Activated T-cell treated with anti-CD3 and anti-CD28 coated beads for 48 hours (primary cell): ENCODE measurements around the gene BICDL1.
"Not testable (repeated sequence)": the region's sequence is repeated elsewhere in the genome, so short reads cannot be mapped to it uniquely, and the experiment has no call there.

Experiments
- DNase-seq: peaks from one replicate; pipeline ENCODE4 v3.0.0-alpha.2; 2020; ENCODE audit warnings: low read depth

BICDL1 gene

GRCh38 chr12:120006258-120006975, 17.4 kb downstream of the BICDL1 start:
- DNase-seq, result no peak

- DNase-seq, result peak; percentile 56
These were observed 18.2 kb downstream of the BICDL1 start for GRCh38 chr12:120007272-120007671.

- DNase-seq, result no peak
These were observed 21.7 kb downstream of the BICDL1 start for GRCh38 chr12:120010661-120011230.

DNA sequence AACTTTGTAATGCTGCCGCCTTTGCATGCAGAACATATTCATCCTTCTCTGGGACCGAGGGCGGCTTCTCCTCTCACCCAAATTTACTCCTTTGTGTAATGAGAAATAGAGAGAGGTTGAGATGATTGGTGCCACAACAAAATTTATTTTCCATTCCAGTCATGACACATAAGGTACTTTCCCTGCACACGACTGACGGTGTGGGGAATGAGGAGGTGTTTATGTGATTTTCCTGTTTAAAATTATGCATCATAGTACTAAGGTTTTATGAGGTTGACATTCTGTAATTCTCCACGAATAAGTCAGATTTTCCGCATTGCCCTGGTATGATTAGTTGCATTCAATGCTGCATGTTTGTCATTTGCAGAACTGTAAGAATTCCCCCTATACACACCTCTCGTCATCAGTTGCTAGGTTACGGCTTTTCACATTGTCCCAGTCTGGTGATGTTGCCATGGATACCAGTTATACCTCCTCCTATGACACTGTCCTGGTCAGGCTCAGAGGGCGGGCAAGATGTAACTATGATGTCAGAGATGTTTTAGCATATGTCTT, 23.1 kb downstream of the BICDL1 start:
- DNase-seq, result peak; percentile 52

DNA sequence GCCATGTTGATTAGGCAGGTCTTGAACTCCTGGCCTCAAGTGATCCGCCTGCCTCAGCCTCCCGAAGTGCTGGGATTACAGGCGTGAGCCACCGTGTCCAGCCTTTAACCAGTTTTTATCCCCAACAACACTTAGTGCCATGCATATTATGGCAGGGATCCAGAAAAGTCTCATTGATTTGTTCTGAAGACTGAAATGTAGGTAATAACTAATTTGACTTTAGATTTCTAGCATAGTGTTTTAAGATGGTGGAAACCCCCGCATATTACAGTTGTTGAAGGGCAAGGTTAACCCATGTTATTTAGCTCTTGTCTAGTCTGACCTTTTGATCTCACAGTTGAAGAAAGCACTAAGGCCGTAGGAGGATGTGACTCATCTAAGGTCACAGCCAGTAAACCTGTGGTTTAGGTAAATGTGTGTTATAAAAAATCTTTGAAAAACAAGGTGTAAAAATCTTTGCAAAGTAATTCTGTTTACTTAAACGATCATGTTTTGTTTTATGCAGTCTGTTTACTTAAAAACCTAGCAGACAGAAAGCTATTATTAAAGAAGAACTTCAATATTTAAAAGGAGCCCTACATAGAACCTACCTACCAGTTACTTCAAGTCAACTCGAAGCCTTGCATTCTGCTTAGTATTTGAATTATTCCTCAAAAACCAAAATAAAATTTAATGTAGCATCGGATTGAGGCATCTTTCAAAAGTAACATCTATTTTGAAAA, 24.8 kb downstream of the BICDL1 start:
- no peak for DNase-seq

DNA sequence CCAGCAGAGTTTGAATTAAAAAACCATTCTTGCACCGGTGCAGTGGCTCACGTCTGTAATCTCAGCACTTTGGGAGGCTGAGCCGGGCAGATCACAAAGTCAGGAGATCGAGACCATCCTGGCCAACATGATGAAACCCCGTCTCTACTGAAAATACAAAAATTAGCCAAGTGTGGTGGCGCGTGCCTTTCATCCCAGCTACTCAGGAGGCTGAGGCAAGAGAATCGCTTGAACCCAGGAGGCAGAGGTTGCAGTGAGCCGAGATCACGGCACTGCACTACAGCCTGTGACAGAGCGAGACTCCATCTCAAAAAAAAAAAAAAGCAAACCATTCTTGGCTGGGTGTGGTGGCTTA, 25.3 kb downstream of the BICDL1 start:
- not testable (repeated sequence) for DNase-seq

GRCh38 chr12:120015313-120015712, 26.3 kb downstream of the BICDL1 start:
- peak; percentile 47 for DNase-seq

- DNase-seq, result not testable (repeated sequence)
These were observed 27.2 kb downstream of the BICDL1 start for GRCh38 chr12:120016199-120016598.

DNA sequence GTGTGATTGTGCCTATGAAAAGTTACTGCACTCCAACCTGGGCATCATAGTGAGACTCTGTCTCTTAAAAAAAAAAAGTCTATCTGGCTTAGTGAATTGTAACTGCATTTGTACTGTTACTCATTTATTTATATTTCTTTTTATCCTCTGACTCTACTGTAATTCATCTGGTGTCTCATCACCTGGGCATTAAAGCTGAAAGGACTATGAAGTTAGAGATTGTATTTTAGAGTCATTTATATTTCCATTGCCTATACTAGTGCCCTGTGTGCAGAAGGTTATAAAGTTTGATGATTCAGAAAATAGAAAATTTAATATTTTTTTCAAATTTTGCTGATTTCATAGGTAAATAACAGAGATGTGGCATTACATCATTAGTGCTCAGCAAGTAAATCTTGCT, 30.2 kb downstream of the BICDL1 start:
- DNase-seq, result no peak

GRCh38 chr12:120019938-120020337, 30.9 kb downstream of the BICDL1 start:
- no peak for DNase-seq

- DNase-seq, result no peak
These were observed 35.2 kb downstream of the BICDL1 start for GRCh38 chr12:120024193-120024592.

DNA sequence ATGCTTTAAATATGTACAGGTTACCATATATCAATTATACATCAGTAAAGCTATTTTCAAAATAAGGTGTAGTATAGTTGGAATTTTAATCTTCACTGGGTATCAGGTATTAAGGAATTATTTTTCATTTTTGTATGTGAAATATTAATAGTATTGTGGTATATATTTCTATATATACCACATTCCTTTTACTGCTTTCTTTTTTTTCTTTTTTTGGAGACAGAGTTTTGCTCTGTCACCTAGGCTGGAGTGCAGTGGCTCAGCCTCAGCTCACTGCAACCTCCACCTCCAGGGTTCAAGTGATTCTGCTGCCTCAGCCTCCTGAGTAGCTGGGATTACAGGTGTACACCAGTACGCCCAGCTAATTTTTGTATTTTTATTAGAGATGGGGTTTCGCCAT, 36.6 kb downstream of the BICDL1 start:
- DNase-seq, result no peak

DNA sequence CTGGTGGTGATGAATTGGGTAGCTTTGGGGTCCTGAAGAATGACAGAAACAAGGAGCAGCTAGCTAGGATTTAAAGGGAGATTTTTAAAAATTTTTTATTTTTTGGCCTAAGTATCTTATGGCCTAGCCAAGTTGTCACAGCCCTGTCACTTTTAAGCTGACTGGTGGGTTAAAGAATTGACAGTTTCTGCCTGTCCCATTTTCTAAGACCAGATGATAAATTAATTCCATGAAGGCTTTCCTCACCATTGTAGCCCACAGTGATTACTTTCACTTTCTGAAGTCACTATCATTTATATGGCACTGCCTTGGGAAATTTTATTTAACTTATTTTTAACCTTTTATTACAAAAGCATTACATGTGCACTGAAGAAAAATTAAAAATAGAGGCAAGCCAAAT, 43.2 kb downstream of the BICDL1 start:
- DNase-seq, result no peak

DNA sequence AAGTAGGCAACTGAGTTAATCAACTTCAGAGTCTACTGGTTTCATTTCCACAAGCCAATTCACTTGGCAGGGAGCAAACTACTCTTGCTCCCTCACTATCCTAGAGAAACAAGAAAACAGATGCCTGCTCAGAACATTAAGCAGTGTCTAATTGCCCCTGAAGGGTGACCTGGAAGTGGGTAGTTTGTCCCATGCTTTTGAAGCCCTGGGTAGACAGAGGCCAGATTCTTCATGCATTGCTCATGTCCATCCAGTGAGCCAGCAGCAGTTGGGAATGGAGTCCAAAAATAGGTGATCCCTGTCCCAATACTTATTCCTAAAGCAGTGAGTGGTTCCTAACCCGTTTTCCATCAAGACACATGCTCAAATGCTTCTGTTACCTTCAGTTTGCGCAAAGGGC, 48.8 kb downstream of the BICDL1 start:
- no peak for DNase-seq

GRCh38 chr12:120039711-120040110, 50.7 kb downstream of the BICDL1 start:
- no peak for DNase-seq

DNA sequence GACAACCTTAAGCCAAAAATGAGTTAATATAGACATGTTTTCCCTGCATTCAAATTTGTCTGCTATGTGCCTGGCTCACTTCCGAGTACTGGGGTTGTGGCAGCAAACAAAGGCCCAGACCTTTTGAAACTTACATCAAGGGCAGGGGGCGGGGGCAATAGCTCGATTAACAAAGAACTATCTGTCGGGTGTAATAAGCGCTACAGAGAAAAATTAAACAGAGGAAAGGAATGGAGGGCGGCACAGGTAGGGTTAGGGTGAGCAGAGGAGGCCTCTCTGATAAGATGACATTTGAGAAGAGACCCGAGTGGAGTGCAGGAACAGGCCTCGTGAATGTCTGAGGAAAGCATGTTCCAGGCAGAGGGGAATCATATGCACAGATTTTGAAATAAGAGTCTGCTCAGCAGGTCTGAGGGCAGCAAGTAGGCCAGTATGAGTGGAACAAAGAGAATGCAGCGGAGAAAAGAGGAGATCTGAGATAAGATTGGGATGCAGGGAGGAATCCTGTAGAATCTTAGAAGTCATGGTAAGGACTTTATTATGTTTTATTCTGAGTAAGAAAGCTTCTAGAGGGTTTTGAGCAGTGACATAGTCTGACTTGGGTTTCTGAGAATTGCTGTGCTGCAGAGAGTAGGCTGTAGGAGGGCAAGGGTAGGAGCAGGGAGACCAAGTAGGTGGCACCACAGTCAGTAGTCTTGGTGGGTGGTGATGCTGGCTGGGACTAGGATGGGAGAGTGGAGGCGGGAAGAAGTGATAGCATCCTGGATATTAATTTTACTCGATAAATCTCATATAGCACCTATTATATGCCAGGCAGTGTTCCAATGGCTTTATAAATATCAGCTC, 52.6 kb downstream of the BICDL1 start:
- DNase-seq, result no peak

DNA sequence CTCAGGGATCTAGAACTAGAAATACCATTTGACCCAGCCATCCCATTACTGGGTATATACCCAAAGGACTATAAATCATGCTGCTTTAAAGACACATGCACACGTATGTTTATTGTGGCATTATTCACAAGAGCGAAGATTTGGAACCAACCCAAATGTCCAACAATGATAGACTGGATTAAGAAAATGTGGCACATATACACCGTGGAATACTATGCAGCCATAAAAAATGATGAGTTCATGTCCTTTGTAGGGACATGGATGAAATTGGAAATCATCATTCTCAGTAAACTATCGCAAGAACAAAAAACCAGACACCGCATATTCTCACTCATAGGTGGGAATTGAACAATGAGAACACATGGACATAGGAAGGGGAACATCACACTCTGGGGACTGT, 56.3 kb downstream of the BICDL1 start:
- not testable (repeated sequence) for DNase-seq

DNA sequence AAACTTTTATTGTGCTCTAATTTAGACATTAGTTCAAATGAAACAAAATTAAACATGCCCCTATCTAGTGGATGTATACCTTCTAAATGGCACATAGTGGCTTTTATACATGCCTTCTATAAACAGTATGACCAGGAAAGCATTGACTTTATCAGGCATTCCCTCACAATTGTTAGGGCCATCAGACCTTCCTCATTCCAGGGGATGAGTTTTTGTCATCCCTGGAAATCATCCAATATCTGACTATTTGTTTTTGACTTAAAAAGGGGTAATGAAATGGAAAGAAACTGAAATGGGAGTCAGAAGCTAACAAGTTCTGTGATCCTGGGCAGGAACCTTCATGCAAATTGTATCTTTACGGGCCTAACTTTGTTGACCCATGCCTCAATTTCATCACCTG, 58.0 kb downstream of the BICDL1 start:
- no peak for DNase-seq

GRCh38 chr12:120048263-120048662, 59.2 kb downstream of the BICDL1 start:
- no peak for DNase-seq

DNA sequence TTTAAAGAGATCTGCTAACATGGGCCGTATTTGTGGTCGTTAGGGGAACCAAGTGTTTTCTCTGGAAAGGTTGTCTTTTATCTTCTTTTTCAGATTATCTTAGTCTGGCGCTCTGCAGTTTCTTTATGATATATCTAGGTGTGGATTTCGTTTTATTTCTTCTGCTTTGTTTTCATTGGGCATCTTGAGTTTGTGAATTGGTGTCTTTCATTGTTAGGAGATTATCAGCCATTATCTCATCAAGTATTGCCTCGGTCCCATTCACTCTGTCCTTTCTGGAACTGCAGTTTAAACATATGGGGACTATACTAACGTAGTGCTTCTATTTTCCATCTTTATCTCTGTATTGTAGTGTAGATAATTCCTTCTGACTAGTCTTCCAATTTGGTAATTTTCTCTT, 60.4 kb downstream of the BICDL1 start:
- DNase-seq, result no peak

DNA sequence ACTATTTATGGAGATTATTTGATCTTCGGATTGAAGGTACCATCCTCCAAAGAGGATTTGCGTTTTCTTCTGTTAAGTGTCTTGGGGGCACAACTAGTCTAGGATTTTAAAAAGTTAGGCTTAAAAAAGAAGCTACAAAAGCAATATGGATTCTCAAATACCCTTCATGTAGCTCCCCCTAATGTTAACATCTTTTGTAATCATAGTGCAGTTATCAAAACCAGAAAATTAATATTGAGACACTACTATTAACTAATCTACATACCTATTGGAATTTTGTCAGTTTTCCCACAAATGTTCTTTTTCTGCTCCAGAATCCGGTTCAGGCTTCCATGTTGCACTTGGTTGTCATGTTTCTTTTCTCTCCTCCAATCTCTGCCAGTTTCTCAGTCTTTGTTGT, 62.5 kb downstream of the BICDL1 start:
- no peak for DNase-seq

DNA sequence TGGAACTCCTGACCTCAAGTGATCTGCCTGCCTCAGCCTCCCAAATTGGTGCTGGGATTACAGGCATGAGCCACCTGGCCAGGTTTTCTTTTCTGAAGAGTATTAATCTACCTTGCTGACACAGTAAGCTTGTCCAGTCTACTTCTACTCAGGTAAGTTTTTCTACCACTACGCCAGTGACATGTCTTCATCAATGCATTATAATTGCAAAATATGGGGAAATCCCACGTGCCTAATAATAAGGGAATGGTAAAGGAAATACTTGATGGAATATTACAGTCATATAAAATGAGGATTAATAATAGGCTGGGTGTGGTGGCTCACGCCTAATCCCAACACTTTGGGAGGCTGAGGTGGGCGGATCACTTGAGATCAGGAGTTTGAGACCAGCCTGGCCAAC, 65.3 kb downstream of the BICDL1 start:
- no peak for DNase-seq
